ENCODE results near the gene NECAB2.

- TF ChIP-seq CTCF (conservative IDR thresholded peaks at IDR 0.05 in 1 of 2, IDR thresholded peaks at IDR 0.05 in 1 of 2; ENCODE audit: extremely low read depth in 1 of 2, insufficient read depth in 1 of 2, low read depth in 1 of 2, low read length in 2 of 2), result no peak
- TF ChIP-seq EZH2 (IDR thresholded peaks at IDR 0.05; ENCODE audit: borderline replicate concordance, low read length), result peak; percentile 58
Observed at GRCh38 chr16:83989300-83989699, 21.3 kb downstream of the NECAB2 start.

Measured in mammary epithelial cell (primary cell).